ENCODE measurements around the gene FOLH1.
"Not testable (repeated sequence)": the region's sequence is repeated elsewhere in the genome, so short reads cannot be mapped to it uniquely, and the experiment has no call there.

The FOLH1 gene

GRCh38 chr11:49208006-49208721, at the start of gene FOLH1:
TSS of gene FOLH1 (minus strand) at chr11:49208602. CDS start at chr11:49208409, 193 bp downstream.
- DNase-seq, result no peak

- DNase-seq, result not testable (repeated sequence)
Measured at GRCh38 chr11:49255148-49255547, 46.7 kb upstream of the FOLH1 start.

GRCh38 chr11:49251212-49251611, 42.8 kb upstream of the FOLH1 start:
- not testable (repeated sequence) for DNase-seq

- not testable (repeated sequence) for DNase-seq
Measured at GRCh38 chr11:49250398-49251115, 42.2 kb upstream of the FOLH1 start.

GRCh38 chr11:49249363-49249762, 41.0 kb upstream of the FOLH1 start:
- DNase-seq, result not testable (repeated sequence)

GRCh38 chr11:49233685-49234084, 25.3 kb upstream of the FOLH1 start:
- not testable (repeated sequence) for DNase-seq

GRCh38 chr11:49233019-49233418, 24.6 kb upstream of the FOLH1 start:
- not testable (repeated sequence) for DNase-seq

GRCh38 chr11:49231725-49232124, 23.3 kb upstream of the FOLH1 start:
- DNase-seq, result not testable (repeated sequence)

GRCh38 chr11:49230534-49230933, 22.1 kb upstream of the FOLH1 start:
- not testable (repeated sequence) for DNase-seq

GRCh38 chr11:49230001-49230400, 21.6 kb upstream of the FOLH1 start:
- DNase-seq, result not testable (repeated sequence)

GRCh38 chr11:49229136-49229535, 20.7 kb upstream of the FOLH1 start:
- not testable (repeated sequence) for DNase-seq

GRCh38 chr11:49225255-49225785, 16.9 kb upstream of the FOLH1 start:
- not testable (repeated sequence) for DNase-seq

GRCh38 chr11:49221112-49221511, 12.7 kb upstream of the FOLH1 start:
- no peak for DNase-seq

- no peak for DNase-seq
Measured at GRCh38 chr11:49213026-49213560, 4.7 kb upstream of the FOLH1 start.

- not testable (repeated sequence) for DNase-seq
Measured at GRCh38 chr11:49206999-49207398, 1.4 kb downstream of the FOLH1 start.

GRCh38 chr11:49202287-49202976, 6.0 kb downstream of the FOLH1 start:
- DNase-seq, result no peak

- DNase-seq, result not testable (repeated sequence)
Measured at GRCh38 chr11:49196775-49197174, 11.6 kb downstream of the FOLH1 start.

GRCh38 chr11:49196002-49196401, 12.4 kb downstream of the FOLH1 start:
- not testable (repeated sequence) for DNase-seq

- DNase-seq, result not testable (repeated sequence)
Measured at GRCh38 chr11:49190287-49190686, 18.1 kb downstream of the FOLH1 start.

GRCh38 chr11:49186225-49186624, 22.2 kb downstream of the FOLH1 start:
- DNase-seq, result not testable (repeated sequence)

- DNase-seq, result not testable (repeated sequence)
Measured at GRCh38 chr11:49185597-49185996, 22.8 kb downstream of the FOLH1 start.

GRCh38 chr11:49184756-49185155, 23.6 kb downstream of the FOLH1 start:
- not testable (repeated sequence) for DNase-seq

- DNase-seq, result not testable (repeated sequence)
Measured at GRCh38 chr11:49177936-49178335, 30.5 kb downstream of the FOLH1 start.
